Urothelium cell line (cell line): ENCODE data around the gene DYNC2I2.

Source experiments
- DNase-seq: peaks from one replicate; pipeline ENCODE4 v3.0.0; 2011; ENCODE audit warnings: low spot score, mixed read lengths
- FAIRE-seq: peaks from 2 replicates; lab custom pipeline; 2011; peaks lifted over from hg19 to GRCh38; lab: Jason Lieb, UNC

The DYNC2I2 gene

DNA sequence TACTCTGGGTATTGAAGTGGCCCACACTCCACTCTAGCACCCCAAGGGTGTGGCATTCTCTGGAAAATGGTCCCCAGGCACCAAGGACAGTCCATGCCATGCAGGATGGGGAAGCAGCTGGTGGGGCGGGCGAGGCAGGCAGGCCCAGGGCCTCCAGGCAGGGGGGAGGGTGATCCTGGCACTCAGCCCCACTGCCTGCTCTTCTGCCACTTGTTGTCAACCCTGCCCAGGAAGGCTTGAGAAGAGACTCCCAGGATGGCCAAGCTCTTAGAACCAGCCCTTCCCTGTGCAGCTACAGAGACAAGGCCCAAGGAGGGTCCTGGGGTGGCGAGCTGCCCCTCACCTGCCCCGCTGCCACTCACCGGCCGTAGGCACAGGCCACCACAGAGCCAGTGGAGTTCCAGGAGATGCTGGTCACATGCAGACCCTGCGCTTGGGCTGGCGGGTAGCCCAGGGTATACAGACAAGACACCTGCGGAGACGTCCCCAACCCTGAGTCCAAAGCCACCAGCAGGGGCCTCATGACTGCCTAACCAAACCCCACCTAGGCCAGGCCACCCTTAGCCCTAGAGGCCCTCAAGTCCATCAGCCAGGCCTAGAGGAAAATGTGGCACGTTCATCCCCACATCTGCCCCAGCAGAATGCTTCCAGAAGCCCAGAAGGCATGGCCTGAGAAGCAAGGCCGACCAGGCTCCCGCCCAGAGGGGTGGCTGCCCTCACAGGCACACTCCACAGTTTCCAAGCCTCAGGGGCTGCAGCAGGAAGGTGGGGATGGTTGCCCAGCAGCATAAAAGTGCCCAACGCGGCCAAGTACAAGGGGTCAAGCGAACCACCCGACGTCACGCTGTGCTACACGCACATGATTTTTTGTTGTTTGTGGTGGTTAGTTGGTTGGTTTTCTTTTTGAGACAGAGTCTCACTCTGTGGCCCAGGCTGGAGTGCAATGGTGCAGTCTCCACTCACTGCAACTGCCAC is 19.8 kb downstream of the DYNC2I2 start:
- DNase-seq (no peak), FAIRE-seq (no peak)

GRCh38 chr9:128636024-128636390 is 20.6 kb downstream of the DYNC2I2 start:
- FAIRE-seq: no peak
- DNase-seq: peak; percentile 82

DNA sequence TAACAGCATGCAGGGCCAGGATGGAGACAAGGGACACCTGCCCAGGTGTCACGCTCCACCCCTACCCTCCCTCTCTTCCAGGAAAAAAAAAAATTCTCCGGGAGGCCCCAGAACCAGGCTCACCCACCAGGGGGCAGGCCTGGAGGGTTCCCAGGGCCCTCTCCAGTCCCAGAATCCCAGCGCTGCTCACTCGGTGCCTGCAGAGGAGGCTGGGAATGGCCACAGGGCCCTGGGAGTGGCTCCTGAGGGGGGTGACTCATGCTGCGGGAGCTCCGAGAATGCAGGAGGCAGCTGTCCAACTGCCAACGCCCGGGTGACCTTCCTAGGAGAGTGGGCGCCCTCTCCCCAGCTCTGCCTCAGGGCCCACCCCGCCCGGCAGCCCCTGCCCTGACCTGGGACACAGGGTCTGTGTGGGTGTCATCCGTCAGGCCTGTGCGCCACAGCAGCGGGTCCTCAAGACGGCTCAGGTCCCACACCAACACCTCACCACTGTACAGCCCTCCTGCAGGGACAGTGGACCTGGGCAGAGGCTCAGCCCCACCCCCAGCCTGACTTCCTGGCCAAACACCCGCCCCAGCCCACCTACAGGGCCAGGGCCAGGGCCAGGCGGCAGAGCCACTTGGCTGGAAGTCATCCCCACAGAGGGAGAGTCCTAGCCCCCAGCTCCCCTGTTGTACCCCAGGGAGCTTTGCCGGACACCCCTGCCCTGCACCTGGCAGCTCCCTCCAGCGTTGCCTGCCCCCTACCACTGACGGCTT is 21.2 kb downstream of the DYNC2I2 start:
- peak; percentile 96 for DNase-seq
- FAIRE-seq: peak; percentile 91

DNA sequence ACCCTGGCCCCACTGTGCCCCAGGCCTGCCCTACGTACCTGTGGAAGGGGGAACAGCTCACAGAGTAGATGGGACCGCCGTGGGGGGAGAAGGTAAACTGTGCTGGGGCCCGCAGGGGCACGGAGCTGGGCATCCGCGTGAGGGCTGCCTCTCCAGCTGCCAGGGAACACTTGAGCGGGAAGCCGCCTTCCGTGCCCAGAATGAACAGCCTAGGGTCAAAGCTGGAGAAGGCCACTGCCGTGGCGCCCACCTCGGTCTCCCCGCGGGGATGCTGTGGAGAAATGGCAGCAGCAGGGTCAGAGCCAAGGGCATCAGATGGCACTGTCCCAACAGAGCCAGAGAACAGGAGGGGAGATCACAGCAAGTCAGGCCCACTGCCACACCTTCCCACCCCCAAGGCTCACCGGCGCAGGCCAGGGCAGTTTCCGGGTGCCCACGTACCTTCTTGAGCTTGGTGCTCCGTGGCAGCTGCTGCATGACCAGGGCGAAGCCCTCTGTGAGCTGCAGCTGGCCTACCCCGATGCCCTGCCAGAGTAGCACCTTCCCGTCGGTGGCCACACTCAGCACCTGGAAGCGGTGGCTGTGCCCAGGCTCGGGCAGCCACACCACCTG is 21.9 kb downstream of the DYNC2I2 start:
- DNase-seq (no peak), FAIRE-seq (peak; percentile 5)

DNA sequence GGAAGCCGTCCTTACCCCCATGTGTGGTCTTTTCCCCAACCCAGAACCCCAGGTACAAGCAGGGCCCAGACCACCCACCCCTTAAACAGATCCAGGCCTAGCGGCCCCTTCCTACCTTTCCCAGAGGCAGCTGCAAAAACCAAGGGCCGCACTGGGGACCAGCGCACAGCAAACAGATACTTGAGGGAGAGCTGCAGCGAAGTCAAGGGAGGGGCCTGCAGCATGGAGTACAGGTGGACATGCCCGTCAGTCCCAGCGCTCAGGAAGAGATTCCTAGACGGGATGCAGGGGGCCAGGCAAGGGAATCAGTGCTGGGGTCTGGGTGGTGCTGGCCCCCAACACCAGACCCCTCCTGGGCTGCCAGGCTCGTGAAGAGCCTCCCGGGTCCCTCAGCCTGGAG is 22.5 kb downstream of the DYNC2I2 start:
- FAIRE-seq (no peak), DNase-seq (no peak)

DNA sequence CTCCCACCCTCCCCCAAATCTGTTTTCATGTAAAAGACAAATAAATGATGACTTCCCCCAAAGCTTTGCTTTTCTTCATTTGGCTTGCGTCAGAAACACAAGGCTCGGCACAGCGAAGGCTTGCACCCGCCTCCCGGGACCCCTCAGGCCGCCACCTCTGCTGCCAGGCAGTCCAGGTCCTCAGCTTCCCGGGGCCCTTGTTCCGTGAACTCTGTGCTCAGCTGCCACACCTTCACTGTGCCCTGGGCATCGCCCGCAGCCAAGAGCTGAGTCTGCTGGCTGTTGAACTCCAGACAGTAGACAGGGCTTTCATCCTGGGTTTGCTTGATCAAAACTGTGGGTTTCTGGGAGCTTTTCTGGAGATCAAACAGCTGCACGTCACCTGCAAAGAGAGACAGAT is 23.0 kb downstream of the DYNC2I2 start:
- DNase-seq (no peak), FAIRE-seq (no peak)

GRCh38 chr9:128633057-128633456 is 23.6 kb downstream of the DYNC2I2 start:
- DNase-seq (no peak), FAIRE-seq (peak; percentile 46)

DNA sequence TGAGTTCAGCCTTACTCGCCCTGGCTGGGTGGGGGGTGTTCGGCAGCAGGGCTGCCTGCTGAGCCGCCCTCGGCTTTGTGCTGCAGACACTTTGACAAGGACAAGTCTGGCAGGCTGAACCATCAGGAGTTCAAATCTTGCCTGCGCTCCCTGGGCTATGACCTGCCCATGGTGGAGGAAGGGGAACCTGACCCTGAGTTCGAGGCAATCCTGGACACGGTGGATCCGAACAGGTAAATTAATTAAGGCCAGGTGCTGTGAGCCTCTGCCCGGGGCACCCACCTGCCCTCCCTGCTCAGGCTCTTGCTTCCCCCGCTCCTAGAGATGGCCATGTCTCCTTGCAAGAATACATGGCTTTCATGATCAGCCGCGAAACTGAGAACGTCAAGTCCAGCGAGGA is 24.2 kb downstream of the DYNC2I2 start:
- no peak for DNase-seq
- no peak for FAIRE-seq

- FAIRE-seq (no peak), DNase-seq (no peak)
Measured at GRCh38 chr9:128632066-128632465, 24.6 kb downstream of the DYNC2I2 start.

GRCh38 chr9:128631636-128632035 is 25.0 kb downstream of the DYNC2I2 start:
- DNase-seq (no peak), FAIRE-seq (no peak)

DNA sequence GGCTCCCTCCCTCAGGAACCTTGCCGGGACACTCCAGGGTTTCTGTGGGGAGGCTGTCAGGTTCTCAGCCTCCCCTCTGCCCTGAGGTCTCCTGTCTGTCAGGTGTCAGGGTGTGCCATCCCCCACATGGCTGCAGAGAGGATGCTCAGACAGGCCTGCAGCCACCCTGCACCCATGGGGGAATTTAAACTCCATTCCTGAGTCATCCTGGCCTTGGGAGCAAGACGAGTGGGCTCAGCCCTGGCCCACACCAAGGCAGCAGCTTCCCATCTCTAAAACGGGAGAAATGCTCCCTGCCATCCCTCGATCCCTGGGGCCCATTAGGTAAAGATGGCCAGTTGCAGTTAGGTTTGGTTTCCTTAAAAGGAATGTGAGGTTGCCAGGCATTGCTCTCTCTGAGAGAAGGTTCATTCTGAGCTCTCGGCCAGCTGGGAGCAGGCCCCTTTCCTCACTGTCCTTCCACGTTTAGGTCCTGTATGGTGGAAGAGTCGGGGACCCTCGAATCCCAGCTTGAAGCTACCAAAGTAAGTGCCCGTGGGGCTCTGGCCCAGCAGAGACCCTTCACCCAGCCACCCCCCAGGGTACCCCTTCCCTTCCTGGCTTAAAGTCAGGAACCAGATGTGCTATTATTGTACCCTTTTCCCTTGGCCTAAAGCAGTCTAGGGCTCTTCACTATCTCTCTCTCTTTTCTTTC is 26.6 kb downstream of the DYNC2I2 start:
- DNase-seq: no peak
- no peak for FAIRE-seq

- DNase-seq (no peak), FAIRE-seq (no peak)
Measured at GRCh38 chr9:128629136-128629535, 27.5 kb downstream of the DYNC2I2 start.

DNA sequence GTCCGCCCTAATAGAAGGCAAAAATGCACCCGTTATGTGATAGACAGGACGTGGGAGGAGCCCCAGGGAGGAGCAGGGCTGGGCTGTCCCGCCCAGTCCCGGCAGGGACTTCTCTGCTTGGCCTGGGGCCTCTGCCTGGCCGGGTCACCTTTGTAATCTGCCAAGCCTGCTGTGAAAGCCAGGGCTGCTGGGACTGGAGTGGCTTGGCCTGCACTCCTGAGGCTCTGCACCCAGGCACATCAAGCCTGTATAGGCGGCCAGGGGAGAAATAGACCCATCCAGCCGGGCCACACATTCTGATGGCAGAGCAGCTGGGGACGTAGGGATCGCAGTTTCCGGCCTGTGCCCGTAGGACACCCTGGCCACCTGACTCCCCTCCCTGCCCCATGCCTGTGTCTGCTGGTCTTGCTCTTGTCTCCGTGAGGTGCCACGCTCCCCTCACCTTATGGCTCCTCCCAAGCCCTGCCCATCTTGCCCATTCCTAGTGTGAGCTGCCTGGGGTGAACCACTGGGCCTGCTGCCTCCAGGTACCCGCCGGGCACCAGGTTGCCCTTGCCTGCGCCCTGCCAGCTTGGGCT is 28.1 kb downstream of the DYNC2I2 start:
- FAIRE-seq (no peak), DNase-seq (no peak)

DNA sequence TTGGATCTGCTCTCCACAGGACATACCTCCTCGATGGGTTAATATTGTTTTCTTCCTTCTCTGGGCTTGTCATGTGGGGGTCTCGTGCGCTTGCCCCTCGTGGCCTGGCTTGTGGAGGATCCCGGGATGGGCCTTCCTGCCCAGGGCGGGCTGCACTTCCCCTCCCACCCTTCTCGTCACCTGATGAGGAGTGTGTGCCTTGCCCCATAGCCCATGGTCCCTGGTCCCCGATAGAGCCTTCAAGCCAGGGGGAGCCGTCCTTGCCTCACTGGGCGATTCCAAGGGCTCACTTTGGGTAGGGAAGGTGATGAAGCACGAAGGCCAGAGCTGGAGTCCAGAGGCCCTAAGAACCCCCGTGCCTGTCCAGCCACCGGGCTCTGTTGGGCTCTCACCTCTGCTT is 28.7 kb downstream of the DYNC2I2 start:
- no peak for FAIRE-seq
- DNase-seq: no peak

GRCh38 chr9:128627127-128627715 is 29.4 kb downstream of the DYNC2I2 start:
- FAIRE-seq (no peak), DNase-seq (no peak)

DNA sequence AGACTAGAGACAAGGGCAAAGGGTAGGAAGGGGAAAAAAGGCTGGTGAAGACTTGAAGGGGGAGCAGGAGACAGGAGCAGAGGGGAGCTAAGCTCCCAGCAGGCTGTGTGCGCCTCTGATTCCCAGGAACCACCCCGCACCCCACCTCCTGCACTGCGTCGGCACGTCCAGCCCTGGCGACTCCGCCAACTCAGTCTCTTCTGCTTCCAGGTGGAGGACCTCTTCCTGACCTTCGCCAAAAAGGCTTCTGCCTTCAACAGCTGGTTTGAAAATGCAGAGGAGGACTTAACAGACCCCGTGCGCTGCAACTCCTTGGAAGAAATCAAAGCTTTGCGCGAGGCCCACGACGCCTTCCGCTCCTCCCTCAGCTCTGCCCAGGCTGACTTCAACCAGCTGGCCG is 30.5 kb downstream of the DYNC2I2 start:
- FAIRE-seq (no peak), DNase-seq (no peak)

DNA sequence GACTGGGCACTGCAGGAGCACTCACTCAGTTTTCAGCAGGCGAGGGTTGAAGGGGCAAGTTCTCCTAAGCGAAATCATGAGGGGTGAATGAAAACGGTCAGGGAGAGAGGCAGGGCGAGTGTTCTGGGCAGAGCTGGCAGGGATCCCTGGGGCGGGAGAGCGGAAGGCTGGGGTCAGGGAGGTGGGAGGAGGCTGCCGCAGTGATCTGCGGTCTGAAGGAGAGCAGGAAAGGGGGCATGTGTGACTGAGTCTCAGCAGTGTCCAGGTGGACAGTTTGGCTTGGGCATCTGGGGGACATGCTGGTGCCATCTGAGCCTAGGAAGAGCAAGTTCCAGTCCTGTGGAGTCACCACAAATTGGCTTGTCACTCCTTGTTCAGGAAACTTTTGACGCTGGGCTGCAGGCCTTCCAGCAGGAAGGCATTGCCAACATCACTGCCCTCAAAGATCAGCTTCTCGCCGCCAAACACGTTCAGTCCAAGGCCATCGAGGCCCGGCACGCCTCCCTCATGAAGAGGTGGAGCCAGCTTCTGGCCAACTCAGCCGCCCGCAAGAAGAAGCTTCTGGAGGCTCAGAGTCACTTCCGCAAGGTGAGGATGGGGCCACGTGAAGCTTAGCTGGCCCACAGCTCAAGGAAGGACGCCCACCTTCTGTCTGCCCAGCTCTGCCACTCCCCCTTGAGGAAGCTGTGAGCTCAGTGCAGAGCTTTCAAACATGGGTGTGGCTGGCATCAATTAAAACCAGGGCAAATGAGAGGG is 31.1 kb downstream of the DYNC2I2 start:
- FAIRE-seq: no peak

DNA sequence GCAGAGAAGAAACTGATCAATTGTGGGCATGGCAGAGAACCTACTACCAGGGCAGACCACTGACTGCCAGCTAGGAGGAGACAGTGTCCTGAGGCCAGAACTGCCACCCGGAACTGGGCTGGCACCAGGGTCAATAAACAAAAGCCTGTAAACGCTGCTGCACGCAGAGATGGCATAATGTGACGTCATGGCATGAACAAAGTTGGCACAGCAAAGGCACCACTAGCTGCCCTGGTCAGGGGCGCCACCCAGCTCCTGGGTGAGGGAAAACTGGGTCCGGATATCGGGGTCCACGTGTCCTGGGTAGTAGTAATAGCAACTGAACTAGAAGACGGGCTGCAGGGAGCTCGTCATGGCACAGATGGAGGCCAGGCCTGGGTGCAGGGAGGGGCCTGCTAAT is 32.1 kb downstream of the DYNC2I2 start:
- no peak for DNase-seq
- no peak for FAIRE-seq

More for the DNA sequence above, 31.1 kb downstream of the DYNC2I2 start:
- DNase-seq: no peak

DNA sequence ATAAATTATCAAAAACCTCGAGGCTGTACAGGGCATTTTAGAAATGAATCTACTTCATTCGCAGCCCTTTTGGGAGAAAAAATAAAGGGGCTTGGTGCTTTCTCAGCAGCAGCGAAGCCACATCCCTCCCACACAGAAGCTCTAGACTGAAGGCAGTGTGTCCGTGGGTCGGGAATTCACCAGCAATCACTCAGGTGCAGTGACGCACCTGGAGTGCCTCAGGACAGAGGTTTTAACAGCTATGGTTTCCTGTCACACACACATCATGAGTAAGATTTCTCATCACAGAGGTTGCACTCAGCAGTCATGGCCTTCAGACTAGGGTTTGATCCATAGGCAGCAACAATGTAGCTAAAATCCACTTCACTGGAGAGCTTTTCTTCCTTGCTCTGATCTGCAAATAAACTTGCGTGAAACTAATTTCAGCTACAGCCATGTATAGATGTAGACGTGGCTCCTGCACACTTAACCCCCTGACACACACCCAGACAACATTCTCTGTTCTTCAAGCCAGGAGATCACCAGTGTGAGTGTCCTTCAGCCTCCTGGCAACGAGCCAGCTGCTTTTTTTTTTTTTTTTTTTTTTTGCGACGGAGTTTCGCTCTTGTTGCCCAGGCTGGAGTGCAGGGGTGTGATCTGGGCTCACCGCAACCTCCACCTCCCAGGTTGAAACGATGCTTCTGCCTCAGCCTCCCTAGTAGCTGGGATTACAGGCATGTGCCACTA is 34.8 kb downstream of the DYNC2I2 start:
- FAIRE-seq (no peak), DNase-seq (no peak)
